ENCODE data around the gene PPP2R5C. TPM values are rescaled to one million over a fixed set of nuclear protein-coding genes. Genes with fewer than 3 reads are reported as not detected.
A peak's percentile ranks its signal among the peaks of the same experiment; 100 is the strongest.

PPP2R5C gene
- total and polyA plus RNA-seq, 2 donors from 2014 or later, result 65.6 to 129 TPM

GRCh38 chr14:101965770-101966722, 204.5 kb downstream of the PPP2R5C start:
- Histone ChIP-seq H3K9me3 (ENCODE audit: control insufficient read depth in 2 of 3, insufficient read depth in 1 of 3, low read length in 3 of 3) (no peaks in the 10 kb centered on the region), H3K36me3 (ENCODE audit: control insufficient read depth in 2 of 3, insufficient read depth in 3 of 3, low read length in 3 of 3) (peaks cover 0 to 3% (median 2%) of the 10 kb centered on the region in 3 donors), H3K4me1 (ENCODE audit: control insufficient read depth in 2 of 3, insufficient read depth in 2 of 3, low read depth in 1 of 3, low read length in 3 of 3) (peaks cover 0 to 8% (median 4%) of the 10 kb centered on the region in 3 donors), H3K27me3 (ENCODE audit: control insufficient read depth, insufficient read depth, low read length) (no peaks in the 10 kb centered on the region), H3K27ac (ENCODE audit: low read depth in 2 of 2, low read length in 2 of 2) (peak overlapping the region; percentile 42 to 89), H3K9ac (ENCODE audit: low read length in 3 of 3) (peak overlapping the region; percentile 71 to 86 (median 76)), H3K4me3 (ENCODE audit: low read length in 3 of 3) (peak overlapping the region; percentile 68 to 86 (median 73))
- intact Hi-C loops (cut with DNase I), result no loop called here
- no peak for TF ChIP-seq CTCF (IDR thresholded peaks at IDR 0.05; ENCODE audit: borderline replicate concordance, extremely low read depth, insufficient read depth)
- FAIRE-seq (no peak), DNase-seq (no peak)

GRCh38 chr14:101966742-101967141, 205.2 kb downstream of the PPP2R5C start:
- no peak for TF ChIP-seq CTCF (IDR thresholded peaks at IDR 0.05; ENCODE audit: borderline replicate concordance, extremely low read depth, insufficient read depth)
- H3K9ac ChIP-seq (ENCODE audit: low read length in 3 of 3), result no peak overlapping the region
- FAIRE-seq (no peak), DNase-seq (no peak)
- no peaks in the 10 kb centered on the region for H3K9me3 ChIP-seq (ENCODE audit: control insufficient read depth in 2 of 3, insufficient read depth in 1 of 3, low read length in 3 of 3)
- no peak overlapping the region for H3K27ac ChIP-seq (ENCODE audit: low read depth in 2 of 2, low read length in 2 of 2)
- intact Hi-C loops (cut with DNase I), result no loop called here
- no peak overlapping the region for H3K4me3 ChIP-seq (ENCODE audit: low read length in 3 of 3)
- H3K36me3 ChIP-seq (ENCODE audit: control insufficient read depth in 2 of 3, insufficient read depth in 3 of 3, low read length in 3 of 3), result peaks cover 0 to 3% (median 2%) of the 10 kb centered on the region in 3 donors
- peaks cover 0 to 6% (median 4%) of the 10 kb centered on the region in 3 donors for H3K4me1 ChIP-seq (ENCODE audit: control insufficient read depth in 2 of 3, insufficient read depth in 2 of 3, low read depth in 1 of 3, low read length in 3 of 3)
- H3K27me3 ChIP-seq (ENCODE audit: control insufficient read depth, insufficient read depth, low read length), result no peaks in the 10 kb centered on the region

GRCh38 chr14:101968186-101968585, 206.7 kb downstream of the PPP2R5C start:
- intact Hi-C loops (cut with DNase I), result no loop called here
- no peaks in the 10 kb centered on the region for H3K27me3 ChIP-seq (ENCODE audit: control insufficient read depth, insufficient read depth, low read length)
- no peaks in the 10 kb centered on the region for H3K9me3 ChIP-seq (ENCODE audit: control insufficient read depth in 2 of 3, insufficient read depth in 1 of 3, low read length in 3 of 3)
- FAIRE-seq, result no peak
- no peak for DNase-seq
- no peak overlapping the region for H3K27ac ChIP-seq (ENCODE audit: low read depth in 2 of 2, low read length in 2 of 2)
- no peak for TF ChIP-seq CTCF (IDR thresholded peaks at IDR 0.05; ENCODE audit: borderline replicate concordance, extremely low read depth, insufficient read depth)
- H3K4me1 ChIP-seq (ENCODE audit: control insufficient read depth in 2 of 3, insufficient read depth in 2 of 3, low read depth in 1 of 3, low read length in 3 of 3), result peaks cover 0 to 11% (median 4%) of the 10 kb centered on the region in 3 donors
- H3K36me3 ChIP-seq (ENCODE audit: control insufficient read depth in 2 of 3, insufficient read depth in 3 of 3, low read length in 3 of 3), result peaks cover 0 to 3% (median 2%) of the 10 kb centered on the region in 3 donors
- no peak overlapping the region for H3K9ac ChIP-seq (ENCODE audit: low read length in 3 of 3)
- H3K4me3 ChIP-seq (ENCODE audit: low read length in 3 of 3), result no peak overlapping the region

All from kidney (tissue), 14 donors.